Measurements from ENCODE around the gene NAA20.
"Not testable (repeated sequence)": the region's sequence is repeated elsewhere in the genome, so short reads cannot be mapped to it uniquely, and the experiment has no call there.

NAA20 gene

GRCh38 chr20:19991854-19992253, 25.3 kb upstream of the NAA20 start:
- no peak for DNase-seq (ENCODE audit: low read depth)

GRCh38 chr20:19992996-19993908, 23.9 kb upstream of the NAA20 start:
- DNase-seq (ENCODE audit: low read depth) = no peak

- DNase-seq (ENCODE audit: low read depth) = no peak
Measured at GRCh38 chr20:19993958-19994669, 23.0 kb upstream of the NAA20 start.

- no peak for DNase-seq (ENCODE audit: low read depth)
Measured at GRCh38 chr20:19995220-19995863, 21.8 kb upstream of the NAA20 start.

- DNase-seq (ENCODE audit: low read depth) = no peak
Measured at GRCh38 chr20:19996222-19996621, 20.9 kb upstream of the NAA20 start.

- no peak for DNase-seq (ENCODE audit: low read depth)
Measured at GRCh38 chr20:19996917-19997316, 20.2 kb upstream of the NAA20 start.

- DNase-seq (ENCODE audit: low read depth) = no peak
Measured at GRCh38 chr20:19998990-19999705, 18.0 kb upstream of the NAA20 start.

- no peak for DNase-seq (ENCODE audit: low read depth)
Measured at GRCh38 chr20:20000211-20000968, 16.8 kb upstream of the NAA20 start.

GRCh38 chr20:20002101-20002998, 14.8 kb upstream of the NAA20 start:
- DNase-seq (ENCODE audit: low read depth) = no peak

- DNase-seq (ENCODE audit: low read depth) = no peak
Measured at GRCh38 chr20:20003031-20003954, 13.9 kb upstream of the NAA20 start.

- not testable (repeated sequence) for DNase-seq (ENCODE audit: low read depth)
Measured at GRCh38 chr20:20003955-20004322, 13.2 kb upstream of the NAA20 start.

- no peak for DNase-seq (ENCODE audit: low read depth)
Measured at GRCh38 chr20:20005342-20005741, 11.8 kb upstream of the NAA20 start.

- no peak for DNase-seq (ENCODE audit: low read depth)
Measured at GRCh38 chr20:20009784-20010253, 7.3 kb upstream of the NAA20 start.

GRCh38 chr20:20010639-20011500, 6.3 kb upstream of the NAA20 start:
- DNase-seq (ENCODE audit: low read depth) = no peak

GRCh38 chr20:20012541-20012940, 4.6 kb upstream of the NAA20 start:
- no peak for DNase-seq (ENCODE audit: low read depth)

GRCh38 chr20:20014659-20015058, 2.5 kb upstream of the NAA20 start:
- no peak for DNase-seq (ENCODE audit: low read depth)

- no peak for DNase-seq (ENCODE audit: low read depth)
Measured at GRCh38 chr20:20017844-20018185, 653 bp downstream of the NAA20 start.

GRCh38 chr20:20018366-20018765, 1.2 kb downstream of the NAA20 start:
- DNase-seq (ENCODE audit: low read depth) = no peak

Data from activated T-helper 1 cell treated with Interleukin-2 at 50 U/mL for 16 hours (primary cell).